GM21367 (cell line): ENCODE data around the gene GAREM2.
"Not testable (repeated sequence)": the region's sequence is repeated elsewhere in the genome, so short reads cannot be mapped to it uniquely, and the experiment has no call there.

Experiments
- ATAC-seq: cut with Tn5 transposase; IDR thresholded peaks from one replicate; pipeline ENCODE4 v1.9.1; 2021; ENCODE audit not compliant: unreplicated experiment

The GAREM2 gene

DNA sequence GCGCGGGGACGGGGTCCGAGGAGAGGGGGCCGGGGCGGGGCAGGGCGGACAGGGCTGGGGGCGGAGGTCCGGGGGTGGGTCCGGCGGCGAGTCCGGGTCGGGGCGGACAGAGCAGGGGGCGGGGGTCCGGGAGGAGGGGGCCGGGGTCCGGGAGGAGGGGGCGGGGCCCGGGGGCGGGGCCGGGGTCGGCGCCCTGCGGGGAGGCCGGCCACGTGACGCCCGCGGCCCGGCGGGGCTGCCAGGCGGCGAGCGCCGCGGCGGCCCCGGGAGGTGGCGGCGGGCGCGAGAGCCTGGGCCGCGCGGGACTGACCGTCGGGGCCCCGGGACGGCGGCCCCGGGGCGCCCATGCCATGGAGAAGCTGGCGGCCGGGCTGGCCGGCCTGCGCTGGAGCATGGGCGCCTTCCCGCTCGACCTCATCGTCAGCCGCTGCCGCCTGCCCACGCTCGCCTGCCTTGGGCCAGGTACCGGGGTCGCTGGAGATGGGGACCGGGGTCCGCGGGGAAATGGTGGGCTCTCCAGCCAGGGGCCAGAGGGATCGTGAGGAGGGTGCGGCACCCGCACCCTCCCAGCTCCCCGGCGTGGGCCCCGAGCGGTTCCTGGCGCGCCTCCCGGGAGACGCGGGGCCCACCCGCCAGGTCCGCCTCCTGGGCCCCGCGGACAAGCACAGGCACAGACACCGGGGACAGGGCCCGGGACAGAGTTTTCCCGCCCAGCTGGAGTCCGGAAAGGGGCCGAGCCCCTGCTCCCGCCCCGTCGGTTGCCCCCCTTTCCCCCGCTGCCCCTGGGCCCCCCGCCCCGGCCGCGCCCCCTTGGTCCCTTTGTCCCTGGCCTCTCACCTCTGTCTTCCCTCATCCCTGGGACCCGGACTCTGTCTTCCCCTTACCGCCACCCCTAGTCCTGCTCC, at the start of gene GAREM2:
GAREM2 (plus strand) TSS at position 218 of the 905 bp plus-strand sequence; CDS start at position 351, 133 bp downstream.
- no peak for ATAC-seq

DNA sequence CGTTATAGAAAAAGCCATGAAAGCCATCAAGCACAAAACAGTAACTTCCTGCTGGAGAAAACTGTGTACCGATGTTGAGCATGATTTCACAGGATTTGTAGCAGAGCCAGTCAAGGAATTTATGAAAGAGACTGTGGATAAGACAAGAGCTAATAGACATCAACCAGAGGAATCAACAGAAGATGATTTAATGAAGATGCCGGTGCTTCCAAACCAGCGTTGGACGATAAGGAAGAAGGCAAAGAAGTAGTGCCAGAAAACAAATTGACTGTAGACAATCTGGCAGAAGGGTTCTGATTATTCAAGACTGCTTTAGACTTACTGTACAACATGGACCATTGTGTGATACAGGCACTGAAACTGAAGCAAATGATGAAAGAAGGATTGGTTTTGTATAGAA, 49.5 kb upstream of the GAREM2 start:
- ATAC-seq, result no peak

DNA sequence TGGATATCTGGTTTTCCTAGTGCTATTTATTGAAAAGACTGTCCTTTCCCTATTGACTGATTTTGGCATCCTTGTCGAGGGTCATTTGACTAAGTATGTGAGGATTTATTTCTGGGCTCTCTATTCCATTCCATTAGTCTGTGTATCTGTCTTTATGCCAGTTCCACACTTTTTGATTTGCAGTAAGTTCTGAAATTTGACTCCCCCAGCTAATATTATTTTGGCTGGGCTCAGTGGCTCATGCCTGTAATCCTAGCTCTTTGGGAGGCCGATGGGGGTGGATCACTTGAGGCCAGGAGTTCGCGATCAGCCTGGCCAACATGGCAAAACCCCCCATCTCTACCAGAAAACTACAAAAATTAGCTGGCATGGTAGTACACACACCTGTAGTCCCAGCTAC, 46.8 kb upstream of the GAREM2 start:
- no peak for ATAC-seq

DNA sequence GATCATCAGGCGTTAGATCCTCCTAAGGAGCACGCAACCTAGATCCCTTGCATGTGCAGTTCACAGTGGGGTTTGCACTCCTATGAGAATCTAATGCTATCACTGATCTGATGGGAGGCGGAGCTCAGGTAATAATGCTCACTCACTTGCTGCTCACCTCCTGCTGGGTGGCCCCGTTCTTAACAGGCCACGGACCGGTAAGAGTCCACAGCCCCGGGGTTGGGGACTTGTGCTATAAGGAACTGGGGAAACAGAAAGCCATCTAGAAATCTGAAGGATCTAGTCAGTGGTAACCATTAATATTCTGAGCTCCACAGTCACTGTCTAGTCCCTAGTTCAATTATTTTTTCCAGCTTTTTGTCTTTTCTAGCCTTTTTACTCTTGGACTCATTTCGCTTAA, 44.7 kb upstream of the GAREM2 start:
- no peak for ATAC-seq

DNA sequence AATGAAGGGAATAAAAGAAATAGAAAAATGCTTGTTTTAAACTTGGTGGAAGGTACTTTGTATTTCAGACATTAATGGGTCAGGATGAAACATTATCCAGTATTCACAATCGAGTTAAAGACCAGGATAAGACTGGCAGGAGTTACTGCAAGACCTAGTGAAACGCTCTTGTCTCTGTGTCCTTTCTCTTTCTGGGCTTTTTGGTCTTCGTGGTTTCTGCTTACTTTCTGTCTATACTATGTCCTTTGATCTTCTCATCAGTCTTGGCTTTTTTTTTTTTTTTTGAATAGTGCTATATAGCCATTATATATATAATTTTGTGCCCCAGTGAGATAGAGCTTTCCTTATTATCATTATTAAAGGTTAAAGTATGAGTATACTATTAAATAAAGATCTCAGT, 42.1 kb upstream of the GAREM2 start:
- ATAC-seq, result no peak

DNA sequence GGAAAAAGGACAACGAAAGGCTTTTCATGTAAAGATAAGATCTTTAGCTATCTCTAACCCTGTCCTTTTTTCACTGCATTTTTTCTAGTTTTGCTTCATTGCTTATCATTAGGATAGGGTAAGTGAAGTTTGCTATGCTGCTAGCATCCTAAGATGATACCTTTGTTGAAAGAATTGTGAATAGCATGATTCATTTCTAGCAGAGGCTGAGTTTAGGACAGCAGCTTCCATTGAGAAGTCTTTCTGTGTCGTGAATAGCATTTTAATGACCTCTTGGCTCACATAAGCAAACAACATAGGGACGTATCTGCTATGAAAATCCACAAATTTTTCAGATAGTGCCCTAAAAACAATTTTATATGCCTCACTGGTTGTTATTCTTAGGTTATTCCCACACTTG, 36.4 kb upstream of the GAREM2 start:
- no peak for ATAC-seq

DNA sequence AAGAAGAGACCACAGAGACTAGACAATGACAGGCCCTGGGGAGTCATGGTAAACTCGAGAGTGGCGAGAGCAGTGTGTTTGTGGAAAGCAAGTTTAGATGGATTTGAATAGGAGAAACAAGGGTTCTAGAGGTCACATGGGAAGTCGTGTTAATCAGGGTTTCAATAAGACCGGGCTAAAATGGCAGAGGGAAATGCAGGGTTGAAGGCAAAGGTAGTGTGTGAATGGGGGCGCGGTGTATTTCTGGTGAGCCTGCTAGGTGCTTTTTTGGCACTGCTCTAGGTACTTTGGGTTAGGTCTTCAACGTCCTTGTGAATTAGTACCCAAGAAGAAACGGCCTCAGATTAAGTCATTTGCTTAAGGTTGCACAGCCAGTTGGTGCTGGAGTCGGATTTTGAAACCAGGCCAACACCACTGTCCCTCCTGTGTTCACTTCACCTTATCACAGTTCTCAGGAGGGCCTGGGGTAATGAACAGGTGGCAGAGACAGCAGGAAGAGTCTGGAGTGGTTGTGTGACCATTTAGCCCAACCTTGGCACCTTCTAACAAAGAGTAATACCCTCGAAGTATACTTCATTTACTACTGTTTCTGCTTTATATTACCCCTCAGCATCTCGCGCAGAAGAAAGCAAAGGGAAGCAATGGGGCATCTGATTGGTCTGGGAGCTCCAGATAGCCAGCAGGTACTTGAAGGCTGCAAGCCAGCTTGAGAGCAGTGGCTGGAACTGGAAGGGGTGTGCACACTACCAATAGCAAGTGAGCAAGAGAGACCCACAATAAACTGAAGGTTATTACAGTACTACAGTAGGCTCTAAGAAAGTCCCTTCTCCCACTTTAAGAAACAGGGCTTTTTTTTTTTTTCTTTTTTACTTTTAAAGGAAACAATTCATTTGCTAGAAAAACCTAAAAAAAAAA, 33.4 kb upstream of the GAREM2 start:
- ATAC-seq, result no peak

DNA sequence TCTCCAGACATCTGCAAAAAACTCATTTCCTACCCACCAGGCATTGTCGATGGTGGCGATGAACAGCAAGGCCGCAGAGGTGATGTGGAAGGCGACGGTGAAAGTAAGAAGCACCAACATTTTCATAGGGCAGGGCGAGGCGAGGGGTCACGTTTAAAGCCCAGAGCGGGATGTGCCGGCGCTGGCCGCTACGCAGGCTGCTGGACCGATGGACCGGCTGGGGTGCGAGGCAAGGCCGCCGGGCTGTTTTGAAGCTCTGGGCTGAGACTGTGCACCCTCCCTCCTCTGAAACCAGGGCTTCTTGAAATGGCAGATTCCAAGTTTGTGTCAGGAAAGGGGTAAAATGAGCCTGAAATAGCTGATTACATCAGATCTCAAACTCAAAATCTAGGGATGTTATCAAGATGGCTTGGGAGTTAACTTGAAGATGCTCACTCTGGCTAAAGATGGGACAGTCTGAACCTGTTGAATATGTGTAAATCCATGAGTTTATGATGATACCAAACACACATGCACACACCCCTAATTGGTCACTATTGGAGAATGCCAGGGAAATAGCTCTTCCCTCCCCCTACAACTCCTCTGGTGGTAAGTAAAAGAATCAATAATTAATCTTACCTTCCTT, 31.6 kb upstream of the GAREM2 start:
- no peak for ATAC-seq

DNA sequence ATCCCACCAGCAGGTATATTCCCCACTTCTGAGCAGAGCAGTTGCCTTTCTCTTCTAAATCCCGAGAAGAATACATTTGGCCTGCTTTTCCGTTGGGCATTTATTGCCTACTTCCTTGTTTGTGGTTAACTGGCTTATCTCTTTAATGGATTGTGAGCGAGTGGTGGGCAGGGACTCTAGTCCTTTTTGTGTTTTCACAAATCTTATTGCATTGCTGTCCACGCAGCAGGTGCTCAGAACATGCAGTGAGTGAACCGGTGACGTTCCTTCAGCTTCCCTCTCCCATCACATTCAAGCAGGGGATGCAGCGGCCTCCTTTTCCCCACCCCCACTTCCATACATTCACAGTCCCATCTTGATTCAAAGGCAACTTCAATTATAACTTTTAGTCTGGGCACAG, 28.9 kb upstream of the GAREM2 start:
- no peak for ATAC-seq

DNA sequence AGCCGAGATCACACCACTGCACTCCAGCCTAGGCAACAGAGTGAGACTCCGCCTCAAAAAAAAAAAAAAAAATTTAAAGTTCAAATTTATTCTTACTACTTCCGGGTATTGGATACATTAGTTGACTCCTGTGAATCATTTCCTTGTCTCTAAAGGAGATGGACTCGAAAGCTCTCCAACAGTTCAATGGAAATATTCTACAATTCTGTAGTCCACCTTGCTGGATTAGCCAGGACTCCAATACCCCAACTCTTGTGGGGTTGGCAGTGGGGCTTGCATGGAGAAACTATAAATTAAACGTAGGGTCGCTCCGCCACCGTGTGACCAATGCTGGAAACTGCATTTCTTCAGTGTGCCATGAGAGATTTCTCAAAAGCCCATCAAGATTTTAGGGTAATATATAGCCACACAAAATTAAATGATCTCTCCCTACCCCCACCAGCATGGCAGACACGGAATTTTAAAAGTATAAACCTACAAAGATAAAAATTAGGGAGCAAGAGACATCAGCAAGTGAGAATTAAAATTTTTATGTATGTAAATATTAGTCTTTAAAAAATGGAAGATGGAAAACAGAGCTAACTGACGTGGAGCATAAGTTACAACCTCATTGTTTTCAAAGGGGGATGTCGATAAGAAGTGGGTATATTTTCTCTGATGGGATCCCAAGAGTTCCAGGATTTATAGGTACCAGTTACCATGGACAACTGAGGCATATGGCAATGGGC, 27.8 kb upstream of the GAREM2 start:
- ATAC-seq, result no peak

DNA sequence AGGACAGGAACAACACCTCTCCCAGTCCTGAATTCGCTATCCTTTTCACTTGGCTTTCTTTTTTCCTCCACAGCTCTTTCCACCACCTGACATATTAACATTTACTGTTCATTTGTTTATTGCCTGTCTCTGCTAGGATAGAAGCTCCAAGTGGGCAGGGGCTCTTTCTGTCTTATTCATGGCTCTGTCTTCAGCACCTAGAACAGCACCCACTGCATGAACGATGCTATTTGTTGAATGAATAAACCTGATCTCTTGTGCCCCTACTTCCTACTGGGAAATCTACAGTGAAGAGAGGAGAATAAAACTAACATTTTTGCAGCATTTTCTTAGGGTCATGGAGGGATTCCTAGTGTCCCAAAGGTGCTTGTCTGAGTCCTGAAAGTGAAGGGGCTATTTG, 24.4 kb upstream of the GAREM2 start:
- no peak for ATAC-seq

DNA sequence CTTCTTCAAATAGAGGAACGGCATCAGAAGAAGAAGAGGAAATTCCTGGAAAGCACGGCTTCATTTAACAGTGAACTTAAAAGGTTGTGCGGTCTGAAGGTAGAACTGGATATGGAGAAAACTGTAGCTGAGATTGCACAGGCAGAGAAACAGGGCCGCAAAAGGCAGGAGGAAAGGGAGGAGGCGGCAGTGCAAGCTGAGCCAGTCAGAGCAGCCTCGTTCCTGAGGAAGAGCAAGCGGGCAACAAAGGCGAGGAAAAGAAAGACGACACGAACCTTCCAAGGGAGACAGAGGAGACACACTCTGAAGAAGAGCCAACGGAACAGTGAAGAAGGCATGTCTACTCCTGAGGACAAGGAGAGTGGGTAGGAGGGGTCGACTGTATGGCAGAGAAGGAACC, 22.6 kb upstream of the GAREM2 start:
- ATAC-seq, result no peak

DNA sequence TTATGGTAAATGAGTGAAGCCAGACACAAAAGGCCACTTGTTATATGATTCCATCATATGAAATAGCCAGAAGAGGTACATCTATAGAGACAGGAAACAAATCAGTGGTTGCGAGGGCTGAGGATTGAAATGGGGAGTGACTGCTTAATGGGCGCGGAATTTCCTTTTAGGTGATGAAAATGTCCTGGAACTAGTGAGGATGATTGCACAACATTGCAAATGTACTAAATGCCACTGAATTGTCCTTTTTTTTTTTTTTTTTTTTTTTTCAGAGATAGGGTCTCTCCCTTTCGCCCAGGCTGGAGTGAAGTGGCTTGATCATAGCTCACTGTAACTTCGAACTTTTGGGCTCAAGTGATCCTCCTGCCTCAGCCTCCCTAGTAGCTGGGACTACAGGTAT, 15.3 kb upstream of the GAREM2 start:
- ATAC-seq, result no peak

DNA sequence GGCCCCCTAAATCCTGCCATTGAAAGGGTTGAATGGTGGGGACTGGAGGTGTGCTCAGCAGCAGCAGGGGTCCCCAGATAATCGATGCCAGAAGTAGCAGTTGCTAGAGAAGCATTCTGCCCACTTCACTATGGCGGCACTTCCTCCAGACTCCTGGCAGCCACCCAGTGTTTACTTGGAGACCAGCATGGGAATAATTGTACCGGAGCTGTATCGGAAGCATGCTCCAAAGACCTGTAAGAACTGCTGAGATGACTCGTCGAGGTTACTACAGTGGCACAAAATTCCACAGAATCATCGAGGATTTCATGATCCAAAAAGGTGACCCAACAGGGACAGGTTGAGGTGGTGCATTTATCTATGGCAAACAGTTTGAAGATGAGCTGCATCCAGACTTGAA, 11.0 kb upstream of the GAREM2 start:
- no peak for ATAC-seq

DNA sequence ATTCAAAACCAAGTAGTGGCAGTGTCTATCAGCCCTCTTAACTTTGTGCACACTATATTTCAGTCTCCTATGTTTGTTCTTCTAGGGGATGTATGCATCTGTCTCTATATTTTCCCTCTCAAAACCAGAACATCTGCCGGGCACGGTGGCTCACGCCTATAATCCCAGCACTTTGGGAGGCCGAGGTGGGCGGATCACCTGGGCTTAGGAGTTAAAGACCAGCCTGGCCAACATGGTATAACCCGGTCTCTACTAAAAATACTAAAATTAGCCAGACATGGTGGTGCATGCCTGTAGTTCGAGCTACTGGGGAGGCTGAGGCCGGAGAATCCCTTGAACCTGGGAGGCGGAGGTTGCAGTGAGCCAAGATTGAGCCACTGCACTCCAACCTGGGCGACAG, 9.9 kb upstream of the GAREM2 start:
- ATAC-seq, result no peak

DNA sequence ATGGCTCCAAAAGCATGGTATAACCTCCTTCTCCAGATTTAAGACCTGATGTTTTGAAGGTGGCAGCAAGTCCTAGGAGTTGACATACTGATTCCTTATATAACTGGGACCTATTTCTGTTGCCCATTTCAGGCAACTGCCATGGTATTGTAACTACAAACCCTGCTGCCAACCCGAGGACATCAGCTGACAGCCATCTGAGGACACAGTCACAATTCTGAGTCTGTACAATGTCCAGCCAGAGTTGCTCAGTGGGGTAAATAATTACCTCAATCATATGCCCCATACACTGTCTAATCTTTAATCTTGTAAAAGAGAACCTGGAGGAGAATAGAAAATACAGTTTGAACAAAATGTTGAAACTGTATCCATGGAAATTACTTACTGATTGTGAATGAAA, 8.7 kb upstream of the GAREM2 start:
- no peak for ATAC-seq

DNA sequence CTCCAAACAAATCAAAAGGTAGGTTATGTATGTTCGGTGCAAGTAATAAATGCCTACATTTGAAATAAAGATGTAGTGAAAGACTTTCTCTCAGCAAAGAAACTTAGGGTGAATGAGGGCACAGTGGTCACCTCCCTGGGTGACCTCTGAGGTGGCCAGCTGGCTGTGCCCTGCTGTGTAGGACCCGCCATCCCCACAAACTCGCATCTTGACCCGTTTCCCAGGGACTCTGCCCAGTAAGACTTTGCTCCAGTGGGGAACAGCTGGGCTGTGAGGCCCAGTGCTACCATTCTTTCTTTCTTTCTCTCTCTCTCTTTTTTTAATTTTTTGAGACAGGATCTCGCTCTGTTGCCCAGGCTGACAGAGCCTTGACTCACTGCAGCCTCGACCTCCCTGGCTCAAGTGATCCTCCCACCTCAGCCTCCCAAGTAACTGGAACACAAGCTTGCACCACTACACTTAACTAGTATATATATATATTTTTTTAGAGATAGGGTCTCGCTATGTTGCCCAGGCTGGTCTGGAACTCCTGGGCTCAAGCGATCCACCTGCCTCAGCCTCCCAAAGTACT, 8.2 kb upstream of the GAREM2 start:
- ATAC-seq, result no peak

DNA sequence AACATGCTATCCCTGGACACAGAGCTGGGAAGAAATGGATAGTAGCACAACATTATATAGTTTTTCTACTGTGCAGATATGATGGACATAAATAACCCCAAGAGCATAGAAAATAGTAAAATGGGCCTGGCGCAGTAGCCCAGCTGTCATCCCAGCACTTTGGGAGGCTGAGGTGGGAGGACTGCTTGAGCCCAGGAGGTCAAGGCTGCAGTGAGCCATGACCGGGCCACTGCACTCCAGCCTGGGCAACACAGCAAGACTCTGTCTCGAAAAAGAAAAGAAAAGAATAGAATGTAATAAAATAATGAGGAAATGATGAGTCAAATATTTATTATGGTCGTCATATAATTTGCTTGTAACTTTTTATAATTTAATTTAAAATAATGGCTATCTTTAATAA, 7.5 kb upstream of the GAREM2 start:
- ATAC-seq, result no peak

DNA sequence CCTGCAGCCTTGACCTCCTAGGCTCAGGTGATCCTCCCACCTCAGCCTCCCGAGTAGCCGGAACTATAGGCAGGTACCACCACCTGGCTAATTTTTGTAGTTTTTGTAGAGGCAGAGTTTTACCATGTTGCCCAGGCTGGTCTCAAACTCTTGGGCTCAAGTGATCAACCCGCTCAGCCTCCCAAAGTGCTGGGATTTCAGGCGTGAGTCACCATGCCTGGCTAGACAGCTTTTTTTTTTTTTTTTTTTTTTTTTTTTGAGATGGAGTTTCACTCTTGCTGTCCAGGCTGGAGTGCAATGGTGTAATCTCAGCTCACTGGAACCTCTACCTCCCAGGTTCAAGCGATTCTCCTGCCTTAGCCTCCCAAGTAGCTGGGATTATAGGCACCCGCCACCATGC, 6.3 kb upstream of the GAREM2 start:
- not testable (repeated sequence) for ATAC-seq

DNA sequence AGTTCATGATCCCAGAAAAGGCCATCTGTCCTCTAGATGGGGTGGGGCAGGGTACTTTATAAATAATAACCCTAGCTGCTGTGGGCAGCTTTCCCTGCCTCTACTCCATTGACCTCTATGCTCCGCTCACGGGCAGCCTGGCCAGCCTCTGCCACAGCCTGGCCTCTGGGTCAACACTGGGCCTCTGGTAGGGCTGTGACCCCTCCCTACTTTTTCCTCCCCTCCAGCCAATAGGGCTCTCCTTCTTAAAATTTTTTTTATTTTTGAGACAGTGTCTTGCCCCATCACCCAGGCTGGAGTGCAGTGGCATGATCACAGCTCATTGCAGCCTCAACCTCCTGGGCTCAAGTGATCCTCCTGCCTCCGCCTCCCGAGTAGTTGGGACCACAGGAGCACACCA, 4.1 kb upstream of the GAREM2 start:
- no peak for ATAC-seq

DNA sequence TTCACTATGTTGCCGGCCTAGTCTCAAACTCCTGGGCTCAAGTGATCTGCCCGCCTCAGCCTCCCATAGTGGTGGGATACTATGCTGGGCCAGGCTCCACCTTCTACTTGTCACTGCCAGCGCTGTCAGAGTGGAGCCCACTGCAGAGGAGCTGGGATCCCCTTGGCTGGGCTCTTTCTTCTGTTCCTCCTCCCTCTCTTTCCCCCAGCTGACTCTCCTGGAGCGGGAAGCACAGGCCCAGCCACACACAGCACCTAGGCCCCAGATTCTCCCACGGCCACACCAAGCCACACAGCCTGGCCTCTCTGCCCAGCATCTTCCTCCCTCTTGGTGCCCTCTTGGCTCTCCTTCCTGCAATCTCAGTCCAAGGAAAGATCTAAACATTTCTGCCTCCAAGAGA, 3.7 kb upstream of the GAREM2 start:
- ATAC-seq, result no peak
